SK-N-MC (cell line): Measurements from ENCODE around the gene NTNG1.

Experiments
- DNase-seq: peaks from one replicate; pipeline ENCODE4 v3.0.0-alpha.2; 2011; ENCODE audit warnings: low read depth, low spot score
- H3K27ac ChIP-seq: fragments of 200-600 bp; sonication (generic); 2 replicates; pipeline ENCODE4 v1.5.1; 2016; ENCODE audit warnings: mixed run types
- H3K36me3 ChIP-seq: fragments of 200-600 bp; sonication (generic); 2 replicates; pipeline ENCODE4 v1.6.1; 2017; ENCODE audit warnings: antibody characterized with exemption, low read length, mixed read lengths; ENCODE audit not compliant: insufficient read depth
- H3K4me3 ChIP-seq: fragments of 200-600 bp; sonication (generic); 2 replicates; pipeline ENCODE4 v1.5.1; 2016
- H3K9ac ChIP-seq: fragments of 200-600 bp; sonication (generic); 2 replicates; pipeline ENCODE4 v1.8.0; 2017; ENCODE audit warnings: mixed run types, mixed read lengths; ENCODE audit not compliant: insufficient read length
- H3K9me3 ChIP-seq: fragments of 200-600 bp; sonication (generic); 2 replicates; pipeline ENCODE4 v1.6.1; 2017; ENCODE audit warnings: low read depth, mild to moderate bottlenecking, antibody characterized with exemption, low read length, moderate library complexity, mixed read lengths
- EZH2 ChIP-seq: fragments of 200-600 bp; sonication (generic); IDR thresholded peaks from one replicate; pipeline ENCODE4 v1.6.1; 2017; ENCODE audit warnings: antibody characterized with exemption
- FOXP2 ChIP-seq: optimal IDR thresholded peaks from 2 replicates; pipeline ENCODE3; 2011; ENCODE audit warnings: mild to moderate bottlenecking, moderate library complexity; ENCODE audit not compliant: insufficient read depth; ENCODE audit errors: extremely low read length, control extremely low read depth
- POLR2AphosphoS5 ChIP-seq: IDR thresholded peaks from 2 replicates; pipeline ENCODE4 v1.6.1; 2012; ENCODE audit warnings: mild to moderate bottlenecking, low read depth, low read length, borderline replicate concordance

NTNG1 gene

GRCh38 chr1:107277022-107277421 is 136.2 kb downstream of the NTNG1 start:
- no peaks in the 10 kb centered on the region for H3K9me3 ChIP-seq
- TF ChIP-seq EZH2 (no peak), FOXP2 (no peak), POLR2AphosphoS5 (no peak)
- H3K9ac ChIP-seq = peak overlapping the region; percentile 13
- H3K27ac ChIP-seq = peak overlapping the region; percentile 74
- H3K4me3 ChIP-seq = peak overlapping the region; percentile 47
- no peaks in the 10 kb centered on the region for H3K36me3 ChIP-seq
- DNase-seq = peak; percentile 40

DNA sequence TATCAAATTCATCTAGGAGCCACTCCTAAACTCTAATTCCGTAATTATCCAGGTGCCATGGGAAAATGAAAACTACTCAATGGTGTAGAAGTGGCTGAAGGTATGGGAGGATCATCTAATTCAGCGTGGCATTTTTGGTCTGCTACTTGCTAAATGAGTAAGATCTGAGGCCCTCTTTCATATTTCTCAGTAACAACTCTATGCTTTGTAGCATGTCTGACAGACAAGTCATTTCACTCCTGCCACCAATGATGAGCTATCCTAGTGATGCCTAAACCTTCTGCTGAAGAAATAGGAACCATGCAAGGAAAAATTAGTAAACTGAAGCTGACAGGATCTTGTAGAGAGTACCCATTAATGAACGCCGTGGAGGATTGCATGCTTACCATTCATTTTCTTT is 145.3 kb downstream of the NTNG1 start:
- DNase-seq = no peak
- Histone ChIP-seq H3K9me3 (no peaks in the 10 kb centered on the region), H3K9ac (no peak overlapping the region), H3K4me3 (no peak overlapping the region), H3K36me3 (no peaks in the 10 kb centered on the region), H3K27ac (no peak overlapping the region)
- TF ChIP-seq EZH2 = no peak

DNA sequence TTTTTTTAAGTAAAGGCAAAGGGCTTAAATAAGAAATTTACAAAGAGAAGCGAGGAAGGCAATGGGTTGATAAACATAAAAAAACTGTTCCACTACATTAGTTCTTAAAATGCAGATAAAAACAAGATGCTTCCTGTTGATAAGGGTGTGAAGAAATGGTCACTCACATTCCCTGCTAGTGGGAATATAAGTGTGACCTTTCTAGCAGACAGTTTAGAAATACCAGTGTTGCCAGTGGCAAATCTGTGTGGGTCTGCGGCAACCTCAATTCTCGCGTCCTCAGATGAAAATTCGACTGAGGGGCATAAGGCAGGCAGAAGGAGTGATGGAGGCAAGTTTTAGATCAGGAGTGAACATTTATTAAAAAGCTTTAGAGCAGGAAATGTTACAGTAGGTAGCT is 151.1 kb downstream of the NTNG1 start:
- H3K4me3 ChIP-seq = no peak overlapping the region
- DNase-seq = no peak
- TF ChIP-seq POLR2AphosphoS5 = no peak
- TF ChIP-seq FOXP2 = no peak
- no peak for TF ChIP-seq EZH2
- H3K36me3 ChIP-seq = no peaks in the 10 kb centered on the region
- no peak overlapping the region for H3K9ac ChIP-seq
- H3K9me3 ChIP-seq = no peaks in the 10 kb centered on the region
- no peak overlapping the region for H3K27ac ChIP-seq

DNA sequence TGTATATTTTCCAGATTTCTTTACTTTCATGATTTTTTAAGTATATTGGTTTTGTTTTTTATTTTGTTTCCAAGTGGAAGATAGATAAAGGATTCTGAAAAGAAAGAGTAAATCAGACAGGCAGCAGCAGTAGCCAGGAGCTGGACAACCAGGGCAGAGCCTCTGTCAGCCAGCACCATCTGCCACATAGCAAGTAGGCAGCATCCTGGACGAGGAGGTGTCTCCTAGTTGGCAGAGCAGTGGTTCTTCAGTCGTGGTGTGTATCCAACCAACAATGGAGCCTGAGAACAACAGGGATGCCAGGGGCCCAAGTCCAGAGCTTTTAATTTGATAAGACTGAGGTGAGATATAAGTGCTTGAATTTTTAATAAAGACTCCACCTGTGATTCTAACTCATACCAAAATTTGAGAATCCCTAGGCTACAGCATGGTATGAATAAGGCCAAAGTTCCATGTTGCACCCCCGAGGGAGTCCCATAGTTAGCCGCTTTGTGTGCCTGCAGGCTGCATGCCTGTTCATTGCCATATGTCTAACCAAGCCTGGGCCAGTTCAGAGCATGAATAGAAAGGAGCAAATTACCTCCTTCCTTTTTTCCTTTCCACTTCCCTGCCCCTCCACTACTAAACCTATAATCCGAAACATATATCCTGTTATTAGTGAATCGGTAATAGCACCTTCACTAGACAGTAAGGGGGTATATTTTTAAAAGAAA is 153.2 kb downstream of the NTNG1 start:
- no peaks in the 10 kb centered on the region for H3K9me3 ChIP-seq
- H3K36me3 ChIP-seq = no peaks in the 10 kb centered on the region

DNA sequence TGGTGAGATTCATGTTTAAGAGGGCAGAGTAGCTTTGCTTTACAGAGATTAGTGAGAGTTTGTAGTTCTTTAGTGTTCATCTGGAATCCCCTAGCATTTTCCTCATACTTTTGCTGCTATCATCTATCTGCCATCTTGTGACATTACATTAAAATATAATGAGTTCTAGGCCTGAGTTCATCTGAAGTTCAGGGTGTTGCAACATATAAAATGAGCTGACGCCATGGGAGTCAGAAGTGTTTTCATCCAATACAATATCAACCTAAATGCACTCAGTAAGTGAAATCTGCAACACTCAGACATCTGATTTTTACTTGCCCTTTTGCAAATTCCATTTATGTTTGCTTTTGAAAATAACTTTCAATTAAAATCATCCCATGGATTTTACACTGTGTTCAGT is 153.8 kb downstream of the NTNG1 start:
- H3K4me3 ChIP-seq = no peak overlapping the region
- no peaks in the 10 kb centered on the region for H3K36me3 ChIP-seq
- TF ChIP-seq FOXP2 = no peak
- TF ChIP-seq EZH2 = no peak
- no peak overlapping the region for H3K27ac ChIP-seq
- H3K9ac ChIP-seq = no peak overlapping the region
- DNase-seq = no peak
- no peaks in the 10 kb centered on the region for H3K9me3 ChIP-seq

More for the DNA sequence above, 153.2 kb downstream of the NTNG1 start:
- no peak overlapping the region for H3K27ac ChIP-seq
- DNase-seq = no peak
- TF ChIP-seq EZH2 (no peak), FOXP2 (no peak), POLR2AphosphoS5 (no peak)
- H3K9ac ChIP-seq = no peak overlapping the region
- H3K4me3 ChIP-seq = no peak overlapping the region

- Histone ChIP-seq H3K9ac (no peak overlapping the region), H3K9me3 (no peaks in the 10 kb centered on the region), H3K27ac (no peak overlapping the region), H3K36me3 (no peaks in the 10 kb centered on the region), H3K4me3 (no peak overlapping the region)
- no peak for DNase-seq
- TF ChIP-seq EZH2 (no peak), FOXP2 (no peak), POLR2AphosphoS5 (no peak)
Observed at GRCh38 chr1:107297681-107298080, 156.8 kb downstream of the NTNG1 start.

GRCh38 chr1:107298526-107298925 is 157.7 kb downstream of the NTNG1 start:
- no peak overlapping the region for H3K9ac ChIP-seq

DNA sequence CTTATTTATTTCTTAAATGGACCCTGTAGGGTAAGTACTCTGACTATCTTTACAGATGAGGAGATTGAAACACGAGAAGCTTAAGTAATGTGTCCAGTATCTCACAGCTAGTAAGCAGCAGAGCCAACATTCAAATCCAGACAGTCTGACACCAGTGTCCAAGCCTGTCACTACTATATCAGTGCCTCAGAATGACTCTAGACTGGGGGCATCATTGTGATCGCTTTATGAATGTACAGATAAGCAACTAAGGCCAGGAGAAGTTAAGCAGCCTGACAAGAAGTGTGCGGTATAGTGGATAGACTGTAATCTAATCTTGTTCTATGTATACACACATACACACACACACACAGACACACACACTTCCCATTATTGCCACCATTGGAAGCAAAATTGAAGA is 158.7 kb downstream of the NTNG1 start:
- no peaks in the 10 kb centered on the region for H3K9me3 ChIP-seq
- H3K9ac ChIP-seq = no peak overlapping the region
- DNase-seq = no peak
- H3K4me3 ChIP-seq = no peak overlapping the region
- TF ChIP-seq POLR2AphosphoS5 (no peak), EZH2 (no peak), FOXP2 (no peak)
- no peak overlapping the region for H3K27ac ChIP-seq
- H3K36me3 ChIP-seq = no peaks in the 10 kb centered on the region

More at GRCh38 chr1:107298526-107298925, 157.7 kb downstream of the NTNG1 start:
- no peak for DNase-seq
- Histone ChIP-seq H3K36me3 (no peaks in the 10 kb centered on the region), H3K27ac (no peak overlapping the region), H3K4me3 (no peak overlapping the region), H3K9me3 (no peaks in the 10 kb centered on the region)
- TF ChIP-seq POLR2AphosphoS5 = no peak
- no peak for TF ChIP-seq FOXP2
- no peak for TF ChIP-seq EZH2

DNA sequence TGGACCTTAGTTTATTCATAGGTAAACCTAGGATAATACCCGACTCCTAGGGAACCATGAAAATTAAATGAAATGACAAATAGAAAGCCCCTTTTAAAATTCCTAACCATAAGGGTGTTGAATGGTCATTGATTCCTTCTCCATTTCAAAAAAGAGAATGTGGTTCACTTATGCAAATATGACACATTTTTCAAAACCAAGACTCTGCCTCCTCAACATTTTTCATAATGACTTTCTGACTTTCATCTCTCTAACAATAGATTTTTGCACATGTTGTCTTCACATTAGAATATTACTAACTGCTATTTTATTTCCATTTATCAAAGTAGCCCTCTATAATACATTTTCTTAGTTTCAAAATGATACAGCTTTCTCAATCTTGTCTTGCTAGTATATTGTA is 169.1 kb downstream of the NTNG1 start:
- Histone ChIP-seq H3K4me3 (no peak overlapping the region), H3K36me3 (no peaks in the 10 kb centered on the region), H3K9ac (no peak overlapping the region), H3K27ac (no peak overlapping the region), H3K9me3 (no peaks in the 10 kb centered on the region)
- DNase-seq = no peak
- TF ChIP-seq POLR2AphosphoS5 (no peak), EZH2 (no peak), FOXP2 (no peak)
